ENCODE results near the gene GADD45G.

The GADD45G gene

GRCh38 chr9:89592963-89593726, 11.7 kb upstream of the GADD45G start:
- DNase-seq, result no peak

- peak; percentile 61 to 68 for DNase-seq
Observed at GRCh38 chr9:89593727-89594427, 10.9 kb upstream of the GADD45G start.

GRCh38 chr9:89594811-89595550, 9.8 kb upstream of the GADD45G start:
- DNase-seq, result no peak

- DNase-seq, result no peak
Observed at GRCh38 chr9:89595646-89596045, 9.2 kb upstream of the GADD45G start.

GRCh38 chr9:89596937-89597555, 7.8 kb upstream of the GADD45G start:
- no peak for DNase-seq

- DNase-seq, result peak; percentile 68 to 72
Observed at GRCh38 chr9:89597711-89598362, 7.0 kb upstream of the GADD45G start.

- DNase-seq, result no peak
Observed at GRCh38 chr9:89598363-89598713, 6.5 kb upstream of the GADD45G start.

- DNase-seq, result no peak
Observed at GRCh38 chr9:89598926-89599325, 5.9 kb upstream of the GADD45G start.

- no peak for DNase-seq
Observed at GRCh38 chr9:89600831-89601230, 4.0 kb upstream of the GADD45G start.

GRCh38 chr9:89601306-89601705, 3.5 kb upstream of the GADD45G start:
- DNase-seq, result no peak

- no peak for DNase-seq
Observed at GRCh38 chr9:89601856-89602562, 2.8 kb upstream of the GADD45G start.

- DNase-seq, result peak; percentile 80 to 88
Observed at GRCh38 chr9:89602978-89603766, 1.6 kb upstream of the GADD45G start.

- peak; percentile 6 to 29 for DNase-seq
Observed at GRCh38 chr9:89603767-89604665, 796 bp upstream of the GADD45G start.

GRCh38 chr9:89605465-89606048, 745 bp downstream of the GADD45G start:
- peak; percentile 78 to 95 for DNase-seq

- DNase-seq, result peak; percentile 66 to 76
Observed at GRCh38 chr9:89606049-89606623, 1.3 kb downstream of the GADD45G start.

GRCh38 chr9:89606624-89607311, 2.0 kb downstream of the GADD45G start:
- DNase-seq, result peak; percentile 15 to 31

- DNase-seq, result no peak
Observed at GRCh38 chr9:89608641-89609335, 4.0 kb downstream of the GADD45G start.
